Activated CD8-positive, alpha-beta memory T cell treated with anti-CD3 and anti-CD28 coated beads, Interleukin-2, amount 50 U/mL, for 48 hours (primary cell): ENCODE measurements around the gene CDH3.
"Not testable (repeated sequence)": the region's sequence is repeated elsewhere in the genome, so short reads cannot be mapped to it uniquely, and the experiment has no call there.

Experiments used
- DNase-seq: peaks from one replicate; pipeline ENCODE4 v3.0.0-alpha.2; 2020

Gene CDH3

DNA sequence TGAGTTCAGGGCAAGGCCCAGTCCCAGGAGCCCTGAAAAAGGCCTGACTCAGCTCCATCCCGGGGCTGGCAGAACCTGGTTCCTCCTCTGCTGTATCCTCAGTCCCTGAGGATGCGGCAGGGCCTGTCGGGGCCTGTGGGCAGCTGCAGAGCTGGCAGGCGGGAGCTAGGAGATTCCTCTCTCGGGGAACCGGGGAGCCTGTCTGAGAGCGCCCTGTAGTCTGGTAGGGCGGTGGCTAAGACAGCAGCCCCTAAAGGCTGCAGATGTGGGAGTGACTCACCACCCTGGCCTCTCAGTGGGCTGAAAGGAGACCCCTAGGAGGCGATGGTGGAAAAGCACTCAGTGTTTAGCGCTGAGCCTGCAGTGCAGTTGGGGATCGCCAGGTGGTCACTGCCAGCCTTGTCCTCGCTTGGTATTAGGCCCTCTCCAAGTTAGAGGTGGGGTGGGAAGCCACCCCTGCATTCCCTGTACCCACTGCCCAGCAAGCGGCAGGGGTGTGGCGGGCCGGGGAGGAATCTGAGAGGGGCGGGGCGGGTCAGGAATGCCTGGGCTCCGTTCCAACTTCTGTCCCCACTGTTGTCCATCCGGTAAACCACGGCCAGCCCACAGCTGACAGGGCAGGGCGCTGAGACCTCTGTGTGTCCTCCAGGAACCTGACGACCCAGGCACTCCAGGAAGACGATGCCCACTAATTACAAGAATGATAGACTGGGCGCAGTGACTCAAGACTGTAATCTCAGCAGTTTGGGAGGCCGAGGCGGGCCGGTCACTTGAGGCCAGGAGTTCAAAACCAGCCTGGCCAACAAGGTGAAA, 62.4 kb downstream of the CDH3 start:
- DNase-seq = no peak

DNA sequence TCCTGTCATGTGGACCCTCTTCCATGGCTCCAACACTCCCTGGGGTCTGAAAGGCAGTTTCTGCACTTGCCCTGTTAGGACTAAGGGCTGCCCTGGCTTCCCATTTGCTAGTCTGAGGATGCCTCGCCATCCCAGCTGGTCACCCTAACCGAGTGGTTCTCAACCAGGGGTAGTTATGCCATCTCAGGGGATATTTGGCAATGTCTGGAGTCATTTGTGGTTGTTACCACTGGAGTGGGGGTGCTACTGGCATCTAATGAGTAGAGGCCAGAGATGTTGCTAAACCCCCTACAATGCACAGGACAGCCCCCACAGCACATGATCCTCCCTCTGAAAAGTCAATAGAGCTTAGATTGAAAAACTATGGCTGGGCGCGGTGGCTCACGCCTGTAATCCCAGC, 65.1 kb downstream of the CDH3 start:
- DNase-seq = no peak

DNA sequence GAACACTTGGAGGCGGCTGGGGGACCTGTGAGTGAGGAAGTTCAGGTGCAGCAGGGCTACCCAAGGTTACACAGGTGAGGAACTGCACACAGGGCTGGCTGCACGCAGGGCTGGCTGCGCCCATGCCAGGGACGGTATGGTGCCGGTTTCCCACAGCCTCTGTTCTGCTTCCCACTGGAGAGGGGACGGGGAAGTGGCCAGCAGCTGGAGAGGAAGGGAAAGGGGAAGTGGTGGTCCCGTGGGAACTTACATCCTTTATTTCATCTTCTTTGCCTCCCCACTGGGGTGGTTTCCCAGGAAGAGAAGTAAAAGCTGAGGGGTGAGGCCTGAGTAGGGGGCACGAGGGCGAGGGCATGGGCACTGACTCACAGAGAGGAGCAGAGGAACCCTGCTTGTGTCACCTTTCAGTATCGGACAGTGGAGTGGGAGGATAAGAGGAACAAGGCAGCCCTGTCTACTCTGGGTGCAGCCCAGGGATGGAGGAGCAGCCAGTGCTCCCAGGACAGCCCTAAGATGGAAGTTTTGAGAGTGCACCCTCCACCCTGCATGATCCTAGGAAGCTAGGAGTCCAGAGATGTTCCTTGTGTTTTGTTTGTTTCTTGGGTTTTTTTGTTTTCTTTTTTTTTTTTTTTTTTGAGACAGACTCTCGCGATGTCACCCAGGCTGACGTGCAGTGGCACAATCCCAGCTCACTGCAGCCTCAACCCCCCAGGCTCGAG, 66.5 kb downstream of the CDH3 start:
- no peak for DNase-seq

DNA sequence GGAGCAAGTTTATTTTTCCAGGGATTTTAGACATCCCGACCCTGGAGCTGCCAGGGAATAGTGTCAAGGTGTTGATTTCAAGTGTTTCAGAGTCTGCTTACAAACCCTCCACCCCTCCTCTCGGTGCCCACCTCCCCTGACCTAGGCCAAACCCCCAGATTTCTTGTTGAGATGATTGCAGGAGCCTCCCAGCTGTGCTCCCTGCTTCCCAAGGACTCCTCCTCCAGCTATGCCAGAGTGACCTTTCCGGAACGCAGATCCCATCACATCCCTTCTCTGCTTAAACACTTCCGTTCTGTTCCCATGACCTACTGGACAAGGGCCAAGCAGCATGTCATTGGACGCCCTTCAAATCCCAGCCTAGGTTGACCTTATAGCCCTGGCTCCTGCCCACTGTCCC, 68.3 kb downstream of the CDH3 start:
- DNase-seq = no peak

DNA sequence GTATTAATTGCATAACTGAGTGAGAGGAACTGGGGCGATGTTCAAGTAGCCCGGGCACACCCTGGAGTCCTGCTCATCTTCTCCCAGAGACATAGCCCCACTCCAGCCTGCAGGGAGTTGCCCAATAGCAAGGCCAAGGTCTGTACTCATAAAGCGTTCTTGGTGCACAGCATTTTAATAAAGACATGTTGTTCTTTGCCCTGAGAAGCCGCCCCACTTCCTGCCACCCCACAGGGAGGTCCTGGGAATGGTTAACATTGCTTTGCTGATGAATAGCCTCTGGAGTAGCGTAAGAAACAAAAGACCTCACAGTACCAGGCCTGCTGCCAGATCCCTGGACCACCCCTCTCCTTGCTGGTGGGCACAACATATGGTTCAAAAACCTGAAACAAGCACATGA, 70.4 kb downstream of the CDH3 start:
- no peak for DNase-seq

DNA sequence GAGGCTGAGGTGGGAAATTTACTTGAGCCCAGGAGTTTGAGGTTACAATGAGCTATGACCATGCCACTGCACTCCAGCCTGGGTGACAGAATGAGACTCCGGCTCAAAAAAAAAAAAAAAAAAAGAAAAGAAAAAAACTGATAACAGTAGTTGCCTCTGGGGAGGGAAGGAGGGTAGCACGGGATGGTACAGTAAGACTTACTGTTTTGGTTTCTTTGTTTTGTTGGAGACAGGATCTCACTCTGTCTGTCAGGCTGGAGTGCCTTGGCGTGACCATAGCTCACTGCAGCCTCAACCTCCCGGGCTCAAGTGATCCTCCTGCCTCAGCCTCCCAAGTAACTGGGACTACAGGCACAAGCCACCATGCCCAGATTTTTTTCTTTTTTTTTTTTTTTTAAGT, 71.4 kb downstream of the CDH3 start:
- DNase-seq = not testable (repeated sequence)

DNA sequence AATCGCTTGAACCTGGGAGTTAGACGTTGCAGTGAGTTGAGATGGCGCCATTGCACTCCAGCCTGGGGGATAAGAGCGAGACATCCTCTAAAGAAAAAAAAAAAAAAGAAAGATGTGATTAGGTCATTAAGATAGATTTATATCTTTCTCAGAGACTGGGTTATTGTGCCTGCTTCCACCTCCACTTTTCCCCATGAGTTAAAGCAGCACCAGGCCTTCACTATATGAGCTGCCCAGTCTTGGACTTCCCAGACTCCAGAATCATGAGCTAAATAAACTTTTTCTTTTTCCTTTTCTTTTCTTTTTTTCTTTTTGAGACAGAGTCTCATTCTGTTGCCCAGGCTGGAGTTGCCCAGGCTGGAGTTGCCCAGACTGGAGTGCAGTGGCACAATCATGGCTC, 72.6 kb downstream of the CDH3 start:
- no peak for DNase-seq

DNA sequence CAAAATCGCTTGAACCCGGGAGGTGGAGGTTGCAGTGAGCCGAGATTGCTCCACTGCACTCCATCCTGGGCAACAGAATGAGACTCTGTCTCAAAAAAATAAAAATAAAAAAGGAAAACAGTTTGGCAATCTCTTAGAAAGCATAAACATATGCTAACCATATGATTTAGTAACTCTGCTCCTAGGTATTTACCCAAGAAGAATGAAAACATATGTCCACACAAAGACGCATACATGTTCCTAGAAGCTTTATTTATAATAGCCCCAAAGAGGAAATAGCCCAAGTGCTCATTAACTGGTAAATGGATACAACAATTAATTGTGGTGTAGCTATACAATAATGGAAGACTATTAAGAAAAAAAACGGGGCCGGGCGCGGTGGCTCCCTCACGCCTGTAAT, 73.5 kb downstream of the CDH3 start:
- DNase-seq = no peak

DNA sequence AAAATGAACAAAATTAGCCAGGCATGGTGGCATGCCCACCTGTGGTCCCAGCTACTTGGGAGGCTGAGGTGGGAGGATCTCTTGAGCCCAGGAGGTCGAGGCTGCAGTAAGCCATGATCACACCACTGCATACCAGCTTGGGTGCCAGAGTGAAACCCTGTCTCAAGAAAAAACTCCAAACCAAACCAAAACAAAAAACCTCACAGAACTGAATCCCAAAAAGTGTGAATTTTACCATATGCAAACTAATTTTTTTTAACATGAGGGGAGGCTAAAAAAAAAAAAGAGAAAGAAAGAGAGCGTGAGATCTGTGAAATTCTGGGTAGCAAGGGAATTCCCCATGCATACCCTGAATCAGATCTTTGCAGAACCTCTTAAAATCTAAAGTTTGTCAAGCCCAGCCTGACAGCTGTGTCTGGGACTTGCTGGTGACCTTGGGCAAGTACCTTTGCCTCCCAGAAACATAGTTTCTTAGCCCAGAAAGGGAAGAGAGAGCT, 74.9 kb downstream of the CDH3 start:
- no peak for DNase-seq

DNA sequence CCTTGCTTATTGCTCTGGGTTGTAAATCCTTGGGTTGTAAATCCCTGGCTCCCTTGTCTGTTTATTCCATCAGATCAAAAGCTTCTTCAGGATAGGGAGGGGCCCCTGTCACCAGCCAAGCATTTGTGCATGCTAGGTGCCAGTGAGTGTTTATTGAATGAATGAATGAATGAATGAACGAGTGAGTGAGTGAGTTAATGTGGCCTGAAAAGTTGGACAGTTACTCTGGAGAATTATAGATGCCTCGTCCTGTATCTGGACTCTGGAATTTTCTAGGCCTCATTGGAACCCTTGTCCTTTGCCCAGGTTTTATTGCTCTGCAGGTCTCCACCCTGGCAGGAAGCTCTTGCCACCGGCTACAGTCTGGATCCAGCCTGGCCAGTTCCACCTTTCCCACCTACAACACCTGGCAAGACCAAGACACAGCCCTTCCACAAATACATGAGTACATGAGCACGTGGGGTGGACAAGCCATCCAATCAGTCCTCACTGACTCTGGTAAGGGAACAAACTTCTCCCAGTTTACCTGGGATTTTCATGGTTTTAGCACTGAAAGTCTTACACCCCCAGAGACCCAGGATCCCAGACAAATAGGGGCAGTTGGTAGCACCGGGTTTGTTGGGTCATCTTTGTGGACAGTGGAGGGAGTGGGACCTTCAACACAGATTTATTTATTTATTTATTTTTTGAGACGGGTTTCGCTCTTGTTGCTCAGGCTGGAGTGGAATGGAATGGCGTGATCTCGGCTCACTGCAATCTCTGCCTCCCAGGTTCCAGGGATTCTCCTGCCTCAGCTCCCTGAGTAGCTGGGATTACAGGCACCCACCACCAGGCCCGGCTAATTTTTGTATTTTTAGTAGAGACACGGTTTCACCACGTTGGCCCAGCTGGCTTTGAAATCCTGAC, 77.3 kb downstream of the CDH3 start:
- no peak for DNase-seq

DNA sequence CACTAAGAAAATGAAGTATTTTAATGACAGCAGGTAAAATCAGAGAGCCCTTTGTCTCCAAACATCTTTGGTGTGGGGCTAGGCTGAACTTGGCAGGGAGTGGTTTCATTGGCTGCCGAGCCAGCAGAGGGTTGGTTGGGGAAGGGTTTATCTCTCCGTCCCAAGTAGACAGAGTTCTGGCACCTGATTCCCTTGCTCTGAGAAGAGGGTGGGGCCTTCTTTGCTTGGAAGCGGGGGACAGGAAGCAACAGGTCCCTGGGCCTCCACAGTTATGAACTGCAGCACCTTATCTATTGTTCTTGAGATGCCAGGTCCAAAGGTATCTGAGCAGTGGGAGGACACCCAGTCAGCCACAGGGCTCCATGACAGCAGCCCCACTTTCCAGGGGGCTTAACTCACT, 79.7 kb downstream of the CDH3 start:
- no peak for DNase-seq

DNA sequence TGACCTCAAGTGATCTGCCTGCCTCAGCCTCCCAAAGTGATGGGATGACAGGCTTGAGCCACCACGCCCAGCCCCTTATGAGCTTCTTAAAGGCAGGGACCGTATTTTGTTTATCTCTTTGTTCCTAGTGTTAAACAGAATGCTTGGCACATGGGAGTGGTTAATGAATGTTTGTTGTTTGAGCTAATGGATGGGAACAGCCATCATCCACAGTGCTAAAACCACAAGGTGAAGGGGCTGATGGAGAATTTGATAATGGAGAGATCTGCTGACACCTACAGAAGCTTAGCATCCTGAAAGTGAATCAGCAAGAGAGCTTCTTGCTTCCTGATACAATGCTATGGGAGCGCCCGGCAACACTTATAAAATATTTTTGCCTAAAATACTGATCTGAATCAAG, 83.4 kb downstream of the CDH3 start:
- DNase-seq = no peak

DNA sequence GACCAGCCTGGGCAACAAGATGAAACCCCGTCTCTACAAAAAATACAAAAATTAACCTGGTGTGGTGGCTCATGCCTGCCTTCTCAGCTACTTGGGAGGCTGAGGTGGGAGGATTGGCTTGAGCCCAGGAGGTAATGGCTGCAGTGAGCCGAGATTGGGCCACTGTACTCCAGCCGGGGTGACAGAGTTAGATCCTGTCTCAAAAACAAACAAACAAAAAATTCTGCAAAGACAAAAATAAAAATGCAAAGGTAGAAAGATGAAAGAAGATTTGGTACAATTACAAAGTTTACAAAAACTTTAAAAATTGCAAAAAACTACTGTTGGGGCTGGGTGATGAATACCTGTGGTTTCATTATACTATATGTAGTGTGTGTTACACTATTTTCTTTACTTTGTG, 86.5 kb downstream of the CDH3 start:
- DNase-seq = no peak

DNA sequence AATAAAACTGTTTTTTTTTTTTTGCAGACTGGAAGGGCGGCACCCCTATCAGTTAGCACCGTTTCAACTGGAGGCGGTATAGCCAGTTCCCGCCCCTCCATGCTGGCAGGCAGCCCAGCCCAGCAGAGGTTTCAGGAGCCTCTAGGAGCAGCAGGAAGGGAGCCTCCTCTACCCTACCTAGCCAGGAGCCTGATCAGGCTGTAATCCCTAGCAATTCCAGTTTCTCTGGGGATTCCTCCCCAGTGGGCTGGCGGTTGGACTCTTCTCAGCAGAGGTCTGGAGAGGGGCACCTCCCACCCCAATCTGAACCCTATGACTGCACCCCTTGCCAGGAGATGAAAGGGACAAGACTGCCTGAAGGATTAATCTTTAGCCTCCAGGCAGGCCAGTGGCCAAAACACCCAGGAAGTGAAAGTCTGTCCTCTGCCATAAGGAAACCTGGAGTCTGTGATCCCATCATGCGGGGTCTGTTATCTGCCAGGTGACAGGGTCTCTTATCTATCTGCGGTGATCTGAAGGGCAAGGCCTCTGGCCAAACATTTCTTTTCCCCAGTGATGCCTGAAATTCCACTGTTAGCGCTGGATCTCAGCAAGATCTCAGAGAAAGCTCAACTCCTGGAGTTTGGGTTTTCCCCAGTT, 87.1 kb downstream of the CDH3 start:
- no peak for DNase-seq

DNA sequence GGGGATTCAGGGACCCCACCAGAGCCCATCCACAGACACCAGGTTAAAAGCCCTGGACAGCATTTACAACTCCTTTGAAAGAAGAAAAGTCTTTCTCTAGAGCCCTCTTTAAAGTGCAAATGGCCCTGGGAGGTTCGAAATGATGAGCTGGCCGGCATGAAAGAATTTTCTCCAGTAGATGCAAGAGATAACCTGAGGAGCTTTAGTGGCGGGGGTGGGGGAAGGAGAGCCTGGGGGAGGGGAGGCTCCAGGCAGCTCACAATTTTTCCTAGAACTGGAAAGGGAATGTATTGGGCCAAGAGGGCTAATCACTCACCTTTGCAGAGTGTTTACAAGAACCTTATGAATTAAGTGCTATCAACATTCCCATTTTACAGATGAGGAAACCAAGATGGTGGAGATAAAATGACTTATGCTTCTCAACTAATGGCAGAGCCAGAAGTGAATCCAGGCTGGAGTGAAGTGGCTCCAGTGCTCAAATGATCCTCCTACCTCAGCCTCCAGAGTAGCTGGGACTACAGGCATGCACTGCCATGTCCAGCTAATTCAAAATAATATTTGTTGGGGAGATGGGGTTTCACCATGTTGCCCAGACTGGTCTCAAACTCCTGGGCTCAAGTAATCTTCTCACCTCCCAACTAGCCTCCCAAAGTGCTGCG, 87.8 kb downstream of the CDH3 start:
- no peak for DNase-seq

DNA sequence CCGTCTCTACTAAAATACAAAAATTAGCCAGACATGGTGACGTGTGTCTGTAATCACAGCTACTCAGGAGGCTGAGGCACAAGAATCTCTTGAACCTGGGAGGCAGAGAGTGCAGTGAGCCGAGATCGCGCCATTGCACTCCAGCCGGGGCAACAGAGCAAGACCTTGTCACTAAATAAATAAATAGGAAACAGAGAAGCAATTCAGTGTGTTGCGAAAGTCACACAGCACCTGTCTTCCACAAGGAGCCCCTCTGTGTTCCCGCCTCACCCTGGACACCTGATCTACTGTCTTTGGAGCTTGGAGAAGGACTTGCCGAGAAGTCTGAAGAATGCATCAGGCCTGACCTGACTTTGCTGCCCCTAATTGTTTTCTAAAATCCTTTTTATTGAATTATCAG, 88.5 kb downstream of the CDH3 start:
- DNase-seq = no peak

DNA sequence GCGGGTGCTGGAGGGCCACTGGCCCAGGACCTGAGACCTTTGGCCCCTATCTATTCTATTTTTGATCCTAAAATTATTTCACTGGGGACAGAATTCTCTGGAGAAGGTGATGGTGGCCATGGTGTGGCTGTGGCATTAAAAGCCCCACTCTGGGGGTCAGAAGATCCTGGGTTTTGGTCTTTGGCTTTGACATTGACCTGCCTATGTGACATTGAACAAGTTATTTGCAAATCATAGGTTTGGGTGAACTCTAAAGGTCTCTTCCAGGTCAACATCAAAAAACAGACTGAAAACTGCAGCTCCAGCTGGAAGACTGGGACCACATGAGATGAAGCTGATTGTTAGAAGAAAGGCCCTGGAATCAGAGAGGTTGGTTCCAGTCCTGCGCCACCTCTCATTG, 89.7 kb downstream of the CDH3 start:
- DNase-seq = no peak

DNA sequence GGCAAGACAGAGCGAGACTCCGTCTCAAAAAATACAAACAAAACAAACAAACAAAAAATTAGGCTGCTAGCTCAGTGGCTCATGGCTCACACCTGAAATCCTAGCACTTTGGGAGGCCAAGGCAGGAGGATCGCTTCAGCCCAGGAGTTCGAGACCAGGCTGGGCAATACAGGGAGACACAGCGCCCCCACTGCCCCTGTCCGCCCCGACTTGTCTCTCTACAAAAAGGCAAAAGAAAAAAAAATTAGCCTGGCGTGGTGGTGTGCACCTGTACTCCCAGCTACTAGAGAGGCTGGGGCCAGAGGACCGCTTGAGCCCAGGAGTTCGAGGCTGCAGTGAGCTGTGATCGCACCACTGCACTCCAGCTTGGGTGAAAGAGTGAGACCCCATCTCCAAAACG, 91.5 kb downstream of the CDH3 start:
- no peak for DNase-seq

DNA sequence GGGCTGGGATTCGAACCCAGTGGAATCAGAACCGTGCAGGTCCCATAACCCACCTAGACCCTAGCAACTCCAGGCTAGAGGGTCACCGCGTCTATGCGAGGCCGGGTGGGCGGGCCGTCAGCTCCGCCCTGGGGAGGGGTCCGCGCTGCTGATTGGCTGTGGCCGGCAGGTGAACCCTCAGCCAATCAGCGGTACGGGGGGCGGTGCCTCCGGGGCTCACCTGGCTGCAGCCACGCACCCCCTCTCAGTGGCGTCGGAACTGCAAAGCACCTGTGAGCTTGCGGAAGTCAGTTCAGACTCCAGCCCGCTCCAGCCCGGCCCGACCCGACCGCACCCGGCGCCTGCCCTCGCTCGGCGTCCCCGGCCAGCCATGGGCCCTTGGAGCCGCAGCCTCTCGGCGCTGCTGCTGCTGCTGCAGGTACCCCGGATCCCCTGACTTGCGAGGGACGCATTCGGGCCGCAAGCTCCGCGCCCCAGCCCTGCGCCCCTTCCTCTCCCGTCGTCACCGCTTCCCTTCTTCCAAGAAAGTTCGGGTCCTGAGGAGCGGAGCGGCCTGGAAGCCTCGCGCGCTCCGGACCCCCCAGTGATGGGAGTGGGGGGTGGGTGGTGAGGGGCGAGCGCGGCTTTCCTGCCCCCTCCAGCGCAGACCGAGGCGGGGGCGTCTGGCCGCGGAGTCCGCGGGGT, 92.1 kb downstream of the CDH3 start, which contains the start of gene CDH1:
CDH1 (plus strand) TSS at position 247 of the 684 bp plus-strand sequence; CDS start at position 371, 124 bp downstream.
- peak; percentile 70 for DNase-seq

DNA sequence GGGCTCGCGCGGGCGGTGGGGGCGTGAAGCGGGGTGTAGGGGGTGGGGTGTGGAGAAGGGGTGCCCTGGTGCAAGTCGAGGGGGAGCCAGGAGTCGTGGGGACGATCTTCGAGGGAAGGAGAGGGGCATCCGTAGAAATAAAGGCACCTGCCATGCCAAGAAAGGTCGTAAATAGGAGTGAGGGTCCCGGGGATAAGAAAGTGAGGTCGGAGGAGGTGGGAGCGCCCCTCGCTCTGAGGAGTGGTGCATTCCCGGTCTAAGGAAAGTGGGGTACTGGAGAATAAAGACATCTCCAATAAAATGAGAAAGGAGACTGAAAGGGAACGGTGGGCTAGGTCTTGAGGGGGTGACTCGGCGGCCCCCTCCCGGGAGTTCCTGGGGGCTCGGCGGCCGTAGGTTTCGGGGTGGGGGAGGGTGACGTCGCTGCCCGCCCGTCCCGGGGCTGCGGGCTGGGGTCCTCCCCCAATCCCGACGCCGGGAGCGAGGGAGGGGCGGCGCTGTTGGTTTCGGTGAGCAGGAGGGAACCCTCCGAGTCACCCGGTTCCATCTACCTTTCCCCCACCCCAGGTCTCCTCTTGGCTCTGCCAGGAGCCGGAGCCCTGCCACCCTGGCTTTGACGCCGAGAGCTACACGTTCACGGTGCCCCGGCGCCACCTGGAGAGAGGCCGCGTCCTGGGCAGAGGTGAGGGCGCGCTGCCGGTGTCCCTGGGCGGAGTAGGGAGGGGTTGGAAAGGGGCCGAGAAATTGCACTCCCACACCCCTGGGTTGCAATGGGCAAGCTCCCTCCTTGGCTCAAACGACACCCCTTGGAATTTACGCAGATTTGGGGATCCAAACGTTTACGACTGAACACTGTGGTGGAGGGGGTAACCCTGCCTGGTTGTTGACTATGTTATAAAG, 92.9 kb downstream of the CDH3 start:
- DNase-seq = no peak
